ENCODE results near the gene TRAF3. TPM values are rescaled to one million over a fixed set of nuclear protein-coding genes. Genes with fewer than 3 reads are reported as not detected.

The TRAF3 gene
- total RNA-seq, 2 donors from 2014 or later: 14.5 to 28.7 TPM

- Histone ChIP-seq H3K4me1 (ENCODE audit: control insufficient read depth in 1 of 2, low read depth in 2 of 2) (no peaks in the 10 kb centered on the region), H3K27ac (no peak overlapping the region), H3K27me3 (replicated peaks; ENCODE audit: insufficient read depth) (no peaks in the 10 kb centered on the region), H3K9me3 (no peaks in the 10 kb centered on the region), H3K36me3 (peaks cover 7% of the 10 kb centered on the region), H3K4me3 (no peak overlapping the region)
- no peak for TF ChIP-seq CTCF (IDR thresholded peaks at IDR 0.05)
- DNase-seq (ENCODE audit: low spot score): no peak
- ATAC-seq (ENCODE audit: insufficient number of reproducible peaks, low FRiP score, low read depth): no peak
These were observed 131.7 kb downstream of the TRAF3 start for GRCh38 chr14:102908766-102909455.

GRCh38 chr14:102909462-102909861 lies 132.2 kb downstream of the TRAF3 start:
- Histone ChIP-seq H3K9me3 (no peaks in the 10 kb centered on the region), H3K36me3 (peaks cover 7% of the 10 kb centered on the region), H3K4me3 (no peak overlapping the region), H3K4me1 (ENCODE audit: control insufficient read depth in 1 of 2, low read depth in 2 of 2) (no peaks in the 10 kb centered on the region), H3K27me3 (replicated peaks; ENCODE audit: insufficient read depth) (no peaks in the 10 kb centered on the region), H3K27ac (no peak overlapping the region)
- ATAC-seq (ENCODE audit: insufficient number of reproducible peaks, low FRiP score, low read depth): no peak
- TF ChIP-seq CTCF (IDR thresholded peaks at IDR 0.05): no peak
- no peak for DNase-seq (ENCODE audit: low spot score)

GRCh38 chr14:102909911-102910310 lies 132.7 kb downstream of the TRAF3 start:
- Histone ChIP-seq H3K27ac (no peak overlapping the region), H3K36me3 (peaks cover 7% of the 10 kb centered on the region), H3K4me3 (no peak overlapping the region), H3K9me3 (no peaks in the 10 kb centered on the region), H3K4me1 (ENCODE audit: control insufficient read depth in 1 of 2, low read depth in 2 of 2) (no peaks in the 10 kb centered on the region), H3K27me3 (replicated peaks; ENCODE audit: insufficient read depth) (no peaks in the 10 kb centered on the region)
- ATAC-seq (ENCODE audit: insufficient number of reproducible peaks, low FRiP score, low read depth): no peak
- no peak for DNase-seq (ENCODE audit: low spot score)
- no peak for TF ChIP-seq CTCF (IDR thresholded peaks at IDR 0.05)

- DNase-seq (ENCODE audit: low spot score): no peak
These were observed 133.2 kb downstream of the TRAF3 start for GRCh38 chr14:102910442-102910841.

GRCh38 chr14:102911541-102911951 lies 134.3 kb downstream of the TRAF3 start:
- Histone ChIP-seq H3K27me3 (replicated peaks; ENCODE audit: insufficient read depth) (no peaks in the 10 kb centered on the region), H3K27ac (no peak overlapping the region), H3K4me1 (ENCODE audit: control insufficient read depth in 1 of 2, low read depth in 2 of 2) (no peaks in the 10 kb centered on the region), H3K36me3 (peaks cover 6% of the 10 kb centered on the region), H3K9me3 (no peaks in the 10 kb centered on the region), H3K4me3 (no peak overlapping the region)
- ATAC-seq (ENCODE audit: insufficient number of reproducible peaks, low FRiP score, low read depth) (no peak), DNase-seq (ENCODE audit: low spot score) (no peak)
- no peak for TF ChIP-seq CTCF (IDR thresholded peaks at IDR 0.05)

More at GRCh38 chr14:102910442-102910841, 133.2 kb downstream of the TRAF3 start:
- Histone ChIP-seq H3K9me3 (no peaks in the 10 kb centered on the region), H3K36me3 (peaks cover 7% of the 10 kb centered on the region), H3K4me3 (no peak overlapping the region), H3K27me3 (replicated peaks; ENCODE audit: insufficient read depth) (no peaks in the 10 kb centered on the region), H3K4me1 (ENCODE audit: control insufficient read depth in 1 of 2, low read depth in 2 of 2) (no peaks in the 10 kb centered on the region), H3K27ac (no peak overlapping the region)
- no peak for ATAC-seq (ENCODE audit: insufficient number of reproducible peaks, low FRiP score, low read depth)
- no peak for TF ChIP-seq CTCF (IDR thresholded peaks at IDR 0.05)
